Mesenchymal stem cell (in vitro differentiated cells and primary cell): ENCODE results near the gene DLK2.

Experiments
- DNase-seq: peaks from one replicate; pipeline ENCODE4 v3.0.0-alpha.2; 2013
- H2AFZ ChIP-seq: one replicate; pipeline ENCODE4 v1.6.1; 2013; ENCODE audit warnings: low read depth, mild to moderate bottlenecking, control low read depth, inconsistent platforms, low read length, moderate library complexity
- H2AK5ac ChIP-seq: 2 replicates; pipeline ENCODE4 v1.6.1; 2013; ENCODE audit warnings: low read length, moderate library complexity, mild to moderate bottlenecking, inconsistent platforms; ENCODE audit not compliant: severe bottlenecking
- H2BK120ac ChIP-seq: one replicate; pipeline ENCODE4 v1.6.1; 2013; ENCODE audit warnings: low read depth, mild to moderate bottlenecking, inconsistent platforms, low read length, moderate library complexity
- H2BK12ac ChIP-seq, 2 experiments: one replicate each; pipeline ENCODE4 v1.6.1; 2013; ENCODE audit warnings: inconsistent platforms in 2 of 2, low read length in 2 of 2, mild to moderate bottlenecking in 2 of 2, moderate library complexity in 2 of 2, control low read depth in 1 of 2
- H2BK15ac ChIP-seq: one replicate; pipeline ENCODE4 v1.6.1; 2013; ENCODE audit warnings: mild to moderate bottlenecking, low read depth, inconsistent platforms; ENCODE audit not compliant: poor library complexity, severe bottlenecking
- H2BK5ac ChIP-seq: 2 replicates; pipeline ENCODE4 v1.6.1; 2013; ENCODE audit warnings: low read depth, mild to moderate bottlenecking, low read length, control low read depth, inconsistent platforms; ENCODE audit not compliant: poor library complexity, severe bottlenecking
- H3K14ac ChIP-seq, 2 experiments: one replicate each; pipeline ENCODE4 v1.6.1; 2013; ENCODE audit warnings: inconsistent platforms in 2 of 2, low read length in 2 of 2, control low read depth in 1 of 2, mild to moderate bottlenecking in 1 of 2, moderate library complexity in 1 of 2
- H3K18ac ChIP-seq, 2 experiments: one replicate each; pipeline ENCODE4 v1.6.1; 2013; ENCODE audit warnings: inconsistent platforms in 2 of 2, low read length in 2 of 2, control low read depth in 1 of 2, low read depth in 1 of 2, mild to moderate bottlenecking in 1 of 2
- H3K23ac ChIP-seq, 2 experiments: one replicate each; pipeline ENCODE4 v1.6.1; 2013; ENCODE audit warnings: inconsistent platforms in 2 of 2, low read length in 2 of 2, mild to moderate bottlenecking in 2 of 2, moderate library complexity in 2 of 2, control low read depth in 1 of 2
- H3K27ac ChIP-seq: 2 replicates; pipeline ENCODE4 v1.5.1; 2013; ENCODE audit warnings: mild to moderate bottlenecking, moderate library complexity, low read length, control low read depth, inconsistent platforms; ENCODE audit not compliant: poor library complexity, severe bottlenecking
- H3K27me3 ChIP-seq, 2 experiments: 2 replicates each; pipeline versions ENCODE4 v1.6.1 to v1.7.0; 2013; ENCODE audit warnings: low read length in 2 of 2, mild to moderate bottlenecking in 2 of 2, moderate library complexity in 2 of 2, control low read depth in 1 of 2, inconsistent platforms in 1 of 2; ENCODE audit not compliant: control insufficient read depth in 1 of 2, insufficient read depth in 1 of 2
- H3K36me3 ChIP-seq, 2 experiments: 2 replicates each; pipeline versions ENCODE4 v1.6.1 to v1.7.0; 2013; ENCODE audit warnings: low read length in 2 of 2, control low read depth in 1 of 2, inconsistent platforms in 1 of 2, low read depth in 1 of 2, mild to moderate bottlenecking in 1 of 2; ENCODE audit not compliant: insufficient read depth in 2 of 2, control insufficient read depth in 1 of 2
- H3K4ac ChIP-seq, 2 experiments: one replicate each; pipeline ENCODE4 v1.6.1; 2013; ENCODE audit warnings: inconsistent platforms in 2 of 2, low read length in 2 of 2, mild to moderate bottlenecking in 2 of 2, moderate library complexity in 2 of 2, control low read depth in 1 of 2, low read depth in 1 of 2
- H3K4me1 ChIP-seq: 2 replicates; pipeline ENCODE4 v1.6.1; 2013; ENCODE audit warnings: low read depth, low read length, control low read depth; ENCODE audit not compliant: control insufficient read depth, insufficient read depth
- H3K4me2 ChIP-seq: 2 replicates; pipeline ENCODE4 v1.6.1; 2013; ENCODE audit warnings: low read length, mild to moderate bottlenecking, inconsistent platforms; ENCODE audit not compliant: poor library complexity, severe bottlenecking
- H3K4me3 ChIP-seq, 2 experiments: 2 replicates each; pipeline versions ENCODE4 v1.5.1 to v1.7.0; 2013; ENCODE audit warnings: low read length in 2 of 2, mild to moderate bottlenecking in 2 of 2, control low read depth in 1 of 2, low read depth in 1 of 2; ENCODE audit not compliant: insufficient read depth in 1 of 2
- H3K79me1 ChIP-seq: replicated peaks from 2 replicates; pipeline ENCODE4 v1.6.1; 2013; ENCODE audit warnings: mild to moderate bottlenecking, control low read depth, low read length, inconsistent platforms; ENCODE audit not compliant: poor library complexity, severe bottlenecking
- H3K9ac ChIP-seq: 2 replicates; pipeline ENCODE4 v1.7.0; 2013; ENCODE audit warnings: mild to moderate bottlenecking, low read length, moderate library complexity
- H3K9me3 ChIP-seq: 2 replicates; pipeline ENCODE4 v1.7.0; 2013; ENCODE audit warnings: mild to moderate bottlenecking, low read length; ENCODE audit not compliant: control insufficient read depth
- H4K8ac ChIP-seq: one replicate; pipeline ENCODE4 v1.6.1; 2013; ENCODE audit warnings: inconsistent platforms, mild to moderate bottlenecking, low read length, moderate library complexity
- H4K91ac ChIP-seq: one replicate; pipeline ENCODE4 v1.6.1; 2013; ENCODE audit warnings: mild to moderate bottlenecking, low read length, inconsistent platforms
- WGBS: methylation state at CpG from one replicate; pipeline ENCODE4 v1.1.7; 2013; ENCODE audit warnings: mixed read lengths; 5-methylcytosine and 5-hydroxymethylcytosine counted together

DLK2 gene

GRCh38 chr6:43475516-43475915 lies 20.2 kb upstream of the DLK2 start:
- Histone ChIP-seq H4K8ac (no peak overlapping the region), H3K23ac (no peak overlapping the region), H3K27me3 (peaks cover 4 to 11% of the 10 kb centered on the region in 2 experiments), H2AFZ (no peak overlapping the region), H4K91ac (no peak overlapping the region), H2BK120ac (no peak overlapping the region), H3K9ac (no peak overlapping the region), H2BK12ac (no peak overlapping the region), H3K4me1 (peaks cover 6% of the 10 kb centered on the region), H2BK15ac (no peak overlapping the region), H3K14ac (no peak overlapping the region), H3K4ac (no peak overlapping the region), H3K4me3 (no peak overlapping the region), H3K36me3 (peaks cover 0 to 3% of the 10 kb centered on the region in 2 experiments), H3K4me2 (no peak overlapping the region), H3K79me1 (peaks cover 19% of the 10 kb centered on the region), H3K9me3 (no peaks in the 10 kb centered on the region), H2AK5ac (no peak overlapping the region), H3K27ac (no peak overlapping the region), H2BK5ac (no peak overlapping the region), H3K18ac (no peak overlapping the region)
- 86% methylated on average over 6 of the region's 6 CpGs for whole genome bisulfite sequencing
- no peak for DNase-seq

DNA sequence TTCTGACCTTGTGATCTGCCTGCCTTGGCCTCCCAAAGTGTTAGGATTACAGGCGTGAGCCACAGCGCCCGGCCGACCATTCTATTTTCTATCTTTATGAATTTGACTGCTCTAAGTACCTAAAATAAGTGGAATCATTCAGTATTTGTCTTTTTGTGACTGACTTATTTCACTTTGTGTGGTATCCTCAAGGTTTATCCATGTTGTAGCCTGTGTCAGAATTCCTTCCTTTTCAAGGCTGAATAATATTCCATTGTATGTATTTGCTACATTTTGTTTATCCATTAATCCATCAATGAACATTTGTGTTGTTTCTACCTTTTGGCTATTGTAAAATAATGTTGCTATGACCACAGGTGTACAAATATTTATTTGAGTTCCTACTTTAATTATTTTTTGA lies 17.2 kb upstream of the DLK2 start:
- Histone ChIP-seq H2AFZ (no peak overlapping the region), H3K79me1 (peaks cover under 1% of the 10 kb centered on the region), H3K27me3 (peaks cover 23 to 32% of the 10 kb centered on the region in 2 experiments), H3K36me3 (no peaks in the 10 kb centered on the region), H3K27ac (no peak overlapping the region), H3K4me3 (no peak overlapping the region), H3K9ac (no peak overlapping the region), H4K8ac (no peak overlapping the region), H2AK5ac (no peak overlapping the region), H2BK5ac (no peak overlapping the region), H2BK12ac (no peak overlapping the region), H3K4me1 (no peaks in the 10 kb centered on the region), H3K18ac (no peak overlapping the region), H3K14ac (no peak overlapping the region), H3K23ac (no peak overlapping the region), H3K9me3 (no peaks in the 10 kb centered on the region), H2BK120ac (no peak overlapping the region), H3K4ac (no peak overlapping the region), H2BK15ac (no peak overlapping the region), H4K91ac (no peak overlapping the region), H3K4me2 (no peak overlapping the region)
- no CpG with 5 or more reads among the region's 4 CpGs for WGBS
- no peak for DNase-seq

- H2BK5ac ChIP-seq: no peak overlapping the region
- no peak overlapping the region for H3K4ac ChIP-seq
- no peak overlapping the region for H2AK5ac ChIP-seq
- no peak overlapping the region for H3K27ac ChIP-seq
- DNase-seq: no peak
- 78% methylated on average over 1 of the region's 1 CpG for WGBS
- H3K23ac ChIP-seq: no peak overlapping the region
- H2BK12ac ChIP-seq: no peak overlapping the region
- no peak overlapping the region for H2AFZ ChIP-seq
- no peak overlapping the region for H3K4me3 ChIP-seq
- H2BK15ac ChIP-seq: no peak overlapping the region
- peaks cover 24 to 33% of the 10 kb centered on the region in 2 experiments for H3K27me3 ChIP-seq
- no peak overlapping the region for H2BK120ac ChIP-seq
- no peak overlapping the region for H4K8ac ChIP-seq
- no peaks in the 10 kb centered on the region for H3K36me3 ChIP-seq
- no peak overlapping the region for H4K91ac ChIP-seq
- H3K9me3 ChIP-seq: no peaks in the 10 kb centered on the region
- H3K18ac ChIP-seq: no peak overlapping the region
- no peaks in the 10 kb centered on the region for H3K79me1 ChIP-seq
- H3K4me1 ChIP-seq: no peaks in the 10 kb centered on the region
- H3K4me2 ChIP-seq: no peak overlapping the region
- no peak overlapping the region for H3K9ac ChIP-seq
- no peak overlapping the region for H3K14ac ChIP-seq
These were observed 16.1 kb upstream of the DLK2 start for GRCh38 chr6:43471399-43471798.

DNA sequence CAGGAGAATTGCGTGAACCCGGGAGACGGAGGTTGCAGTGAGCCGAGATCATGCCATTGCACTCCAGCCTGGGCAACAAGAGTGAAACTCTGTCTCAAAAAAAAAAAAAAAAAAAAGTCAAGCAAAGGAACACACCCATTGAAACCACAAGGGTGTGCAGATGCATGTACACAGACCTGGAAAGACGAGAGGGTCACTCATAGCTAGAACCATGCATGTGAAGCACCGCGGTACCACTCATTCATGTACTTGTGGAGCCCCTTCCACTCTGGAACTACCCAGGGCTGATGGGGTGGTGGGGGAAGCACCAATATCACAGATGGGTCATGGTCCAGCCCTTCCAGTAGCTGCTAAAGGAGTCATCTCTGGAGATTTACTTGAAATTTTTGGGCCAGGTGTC lies 14.6 kb upstream of the DLK2 start:
- Histone ChIP-seq H3K27me3 (peaks cover 24 to 33% of the 10 kb centered on the region in 2 experiments), H3K9ac (no peak overlapping the region), H3K9me3 (no peaks in the 10 kb centered on the region), H3K79me1 (no peaks in the 10 kb centered on the region), H2BK5ac (no peak overlapping the region), H3K4me3 (no peak overlapping the region), H3K18ac (no peak overlapping the region), H2BK12ac (no peak overlapping the region), H3K4ac (no peak overlapping the region), H2AFZ (no peak overlapping the region), H3K14ac (no peak overlapping the region), H2BK120ac (no peak overlapping the region), H3K4me1 (no peaks in the 10 kb centered on the region), H3K36me3 (no peaks in the 10 kb centered on the region), H2BK15ac (no peak overlapping the region), H4K91ac (no peak overlapping the region), H4K8ac (no peak overlapping the region), H2AK5ac (no peak overlapping the region), H3K27ac (no peak overlapping the region), H3K23ac (no peak overlapping the region), H3K4me2 (no peak overlapping the region)
- DNase-seq: no peak
- 94% methylated on average over 7 of the region's 7 CpGs for WGBS
